GM19324 (cell line): ENCODE results near the gene ESPN.
"Not testable (repeated sequence)": the region's sequence is repeated elsewhere in the genome, so short reads cannot be mapped to it uniquely, and the experiment has no call there.

Experiments
- ATAC-seq: cut with Tn5 transposase; IDR thresholded peaks from one replicate; pipeline ENCODE4 v1.9.1; 2021; ENCODE audit warnings: mild to moderate bottlenecking, moderate library complexity; ENCODE audit not compliant: unreplicated experiment, low FRiP score

Gene ESPN

GRCh38 chr1:6445929-6446328 lies 21.4 kb downstream of the ESPN start:
- not testable (repeated sequence) for ATAC-seq

- ATAC-seq, result no peak
Observed at GRCh38 chr1:6446665-6447015, 22.1 kb downstream of the ESPN start.

DNA sequence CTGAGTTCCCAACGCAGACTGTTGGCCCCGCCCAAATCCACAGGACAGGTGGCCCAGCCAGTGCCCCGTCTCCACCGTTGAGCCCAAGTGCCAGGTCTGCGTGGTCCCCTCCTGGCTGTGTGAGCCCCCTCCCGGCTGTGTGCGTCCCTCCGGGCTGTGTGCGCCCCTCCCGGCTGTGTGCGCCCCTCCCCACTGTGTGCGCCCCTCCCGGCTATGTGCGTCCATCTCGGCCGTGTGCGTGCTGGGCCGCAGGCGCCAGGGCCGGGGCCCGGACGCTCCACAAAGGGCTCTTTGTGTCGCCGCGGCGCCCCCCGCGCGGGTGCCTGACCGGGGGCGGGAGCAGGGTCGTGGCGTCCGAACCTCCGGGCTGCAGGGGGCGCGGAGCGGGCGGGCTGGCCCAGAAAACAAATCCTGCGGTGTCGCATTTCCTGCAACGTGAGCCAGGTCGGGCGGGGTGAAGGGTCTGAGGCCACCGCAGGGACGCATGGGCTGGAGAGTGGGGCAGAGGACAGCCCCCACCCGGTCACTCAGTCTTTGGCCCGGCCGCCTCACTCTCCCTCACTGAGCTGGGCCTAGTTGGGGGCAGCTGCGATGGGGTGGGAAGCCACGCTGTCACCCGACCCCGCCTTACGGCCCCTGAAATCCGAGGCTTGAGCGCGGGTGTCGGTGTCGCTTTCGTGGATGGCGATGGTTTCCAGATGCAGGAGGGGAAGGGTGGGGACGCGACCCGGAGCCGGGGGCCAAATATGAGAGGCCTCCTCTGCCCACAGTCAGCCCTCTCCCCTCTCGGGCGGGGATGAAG lies 22.6 kb downstream of the ESPN start:
- no peak for ATAC-seq

DNA sequence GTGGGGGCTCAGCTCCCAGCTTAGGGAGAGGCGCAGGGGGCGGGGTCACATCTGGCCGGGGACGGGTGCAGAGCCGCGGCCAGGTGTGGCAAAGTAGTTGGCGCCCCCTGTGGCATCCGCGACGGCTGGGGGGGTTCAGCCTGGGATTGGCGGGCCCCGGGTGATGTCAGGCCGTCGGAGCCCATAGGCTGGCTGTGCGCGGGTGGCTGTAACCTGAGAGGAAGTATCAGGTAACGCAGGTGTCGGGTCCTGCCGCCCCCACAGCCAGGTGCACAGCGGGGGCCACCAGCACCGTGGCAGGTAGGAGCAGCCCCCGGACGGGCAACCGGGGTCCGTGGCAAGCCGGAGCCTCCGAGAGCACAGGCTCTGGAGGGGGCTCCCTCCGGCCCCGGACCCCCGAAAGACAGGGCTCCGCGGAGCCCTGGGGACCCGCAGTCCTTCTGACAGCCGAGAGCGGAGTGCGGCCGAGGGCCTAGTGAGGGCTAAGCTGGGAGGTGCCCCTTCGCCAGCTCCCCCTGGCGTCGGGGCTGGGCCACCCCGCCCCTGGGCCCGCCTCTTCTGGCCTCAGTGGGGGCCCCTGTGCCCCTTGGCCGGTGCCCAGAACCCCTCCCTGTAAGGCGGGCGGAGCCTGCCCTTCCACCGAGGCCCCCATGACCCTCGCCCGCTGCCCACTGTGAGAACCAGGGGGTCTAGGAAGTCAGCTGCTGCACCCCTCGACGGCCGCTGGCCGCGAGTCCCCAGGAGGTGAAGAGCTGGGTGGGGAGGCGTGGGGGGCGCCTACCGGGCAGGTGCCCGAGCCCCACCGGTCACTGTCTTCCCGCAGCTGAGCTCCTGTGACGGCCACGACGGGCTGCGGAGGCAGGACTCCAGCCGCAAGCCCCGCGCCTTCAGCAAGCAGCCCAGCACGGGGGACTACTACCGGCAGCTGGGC lies 23.5 kb downstream of the ESPN start:
- no peak for ATAC-seq

DNA sequence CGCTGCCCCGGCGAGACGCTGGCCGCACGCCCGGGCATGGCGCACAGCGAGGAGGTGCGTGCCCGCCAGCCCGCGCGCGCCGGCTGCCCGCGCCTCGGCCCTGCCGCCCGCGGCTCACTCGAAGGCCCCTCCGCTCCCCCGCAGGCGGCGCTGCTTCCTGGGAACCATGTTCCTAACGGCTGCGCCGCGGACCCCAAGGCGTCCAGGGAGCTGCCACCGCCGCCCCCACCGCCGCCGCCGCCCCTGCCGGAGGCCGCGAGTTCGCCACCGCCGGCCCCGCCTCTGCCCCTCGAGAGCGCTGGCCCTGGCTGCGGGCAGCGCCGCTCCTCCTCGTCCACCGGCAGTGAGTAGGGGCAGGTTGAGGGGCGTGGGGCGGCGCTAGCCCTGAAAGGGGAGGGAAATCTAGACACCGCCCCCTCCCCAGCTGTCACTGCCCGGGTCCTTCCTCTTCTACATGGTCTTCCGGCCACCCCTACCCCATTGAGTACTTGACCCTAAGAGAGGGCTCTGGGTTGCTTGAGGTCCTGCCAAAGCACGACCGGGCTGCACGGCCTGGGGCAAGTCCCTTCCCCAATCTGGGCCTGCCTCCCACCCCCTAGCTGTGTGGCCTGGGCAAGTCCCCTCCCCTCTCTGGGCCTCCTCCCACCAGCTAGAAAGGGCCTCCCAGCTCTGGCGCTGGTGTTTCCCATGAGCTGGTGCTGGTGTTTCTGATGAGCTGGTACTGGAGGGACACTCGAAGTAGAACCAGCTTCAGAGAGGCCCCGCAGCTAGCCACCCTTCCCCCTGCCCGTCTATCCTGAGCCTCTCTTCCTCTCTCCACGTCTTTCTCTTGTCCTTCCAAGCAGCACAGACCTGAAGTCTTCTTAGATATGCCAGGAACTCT lies 24.4 kb downstream of the ESPN start:
- ATAC-seq, result no peak

GRCh38 chr1:6450005-6450450 lies 25.5 kb downstream of the ESPN start:
- no peak for ATAC-seq

DNA sequence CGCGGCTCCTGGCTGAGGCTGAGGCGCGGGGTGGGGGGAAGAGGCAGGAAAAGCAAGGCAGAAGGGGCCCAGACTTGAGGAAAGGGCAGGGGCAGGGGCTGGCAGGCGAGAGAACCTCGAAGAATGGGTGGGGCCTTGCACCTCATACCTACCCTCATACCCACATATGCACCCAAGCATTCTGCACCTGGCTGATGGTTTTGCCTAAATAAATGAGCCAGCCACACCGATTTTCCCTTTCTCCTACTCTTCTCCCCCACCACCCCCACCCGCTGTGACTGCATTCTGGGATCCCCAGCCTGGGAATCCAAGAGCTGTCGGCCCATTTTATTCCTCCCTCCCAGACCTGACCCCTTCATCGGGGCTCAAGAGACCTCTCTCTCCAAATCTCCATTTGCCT lies 25.9 kb downstream of the ESPN start:
- not testable (repeated sequence) for ATAC-seq

GRCh38 chr1:6450943-6451373 lies 26.4 kb downstream of the ESPN start:
- ATAC-seq, result no peak

- ATAC-seq, result not testable (repeated sequence)
Observed at GRCh38 chr1:6453895-6454855, 29.6 kb downstream of the ESPN start.

DNA sequence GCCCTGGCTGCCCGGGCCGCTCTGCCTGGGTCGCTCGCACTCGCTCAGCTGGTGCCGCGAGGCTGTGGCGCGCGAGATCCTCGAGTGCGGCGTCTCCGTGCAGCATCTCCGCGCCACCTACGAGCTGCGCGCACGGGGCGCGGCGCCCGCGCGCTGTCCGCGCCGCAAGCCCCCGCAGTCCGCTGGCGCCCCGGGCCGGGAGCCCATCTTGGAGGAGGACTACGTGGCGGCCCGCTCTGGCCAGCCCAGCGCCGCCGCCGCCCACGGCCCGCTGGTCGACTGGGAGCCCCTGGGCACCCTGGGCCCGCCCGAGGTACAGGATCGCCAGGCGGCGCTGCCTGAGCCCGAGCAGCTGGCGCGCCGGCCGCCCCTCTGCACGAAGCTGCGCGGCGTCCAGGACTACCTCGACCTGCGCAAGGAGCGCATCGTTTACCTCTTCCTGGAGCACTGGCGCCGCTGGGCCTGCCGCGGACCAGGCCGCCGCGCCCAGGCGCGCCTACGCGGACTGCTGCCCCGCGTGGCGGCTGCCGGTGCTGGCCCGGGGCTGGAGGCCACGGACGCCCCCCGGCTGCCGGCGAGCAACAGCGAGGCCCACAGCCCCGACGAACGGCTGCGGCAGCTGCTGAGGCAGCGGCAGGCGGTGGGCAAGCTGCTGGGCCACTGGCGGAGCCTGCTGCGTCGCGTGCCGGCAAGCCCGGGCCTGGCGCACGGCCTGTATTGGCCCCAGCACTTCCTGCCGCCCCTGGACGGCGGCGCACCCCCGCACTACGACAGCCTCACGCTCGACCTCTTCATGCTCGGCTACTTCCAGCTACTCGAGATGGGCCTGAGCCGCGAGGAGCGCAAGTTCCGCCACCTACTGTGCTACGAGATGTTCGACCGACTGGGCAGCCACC lies 30.5 kb downstream of the ESPN start:
- no peak for ATAC-seq

- ATAC-seq, result not testable (repeated sequence)
Observed at GRCh38 chr1:6455752-6456520, 31.4 kb downstream of the ESPN start.

DNA sequence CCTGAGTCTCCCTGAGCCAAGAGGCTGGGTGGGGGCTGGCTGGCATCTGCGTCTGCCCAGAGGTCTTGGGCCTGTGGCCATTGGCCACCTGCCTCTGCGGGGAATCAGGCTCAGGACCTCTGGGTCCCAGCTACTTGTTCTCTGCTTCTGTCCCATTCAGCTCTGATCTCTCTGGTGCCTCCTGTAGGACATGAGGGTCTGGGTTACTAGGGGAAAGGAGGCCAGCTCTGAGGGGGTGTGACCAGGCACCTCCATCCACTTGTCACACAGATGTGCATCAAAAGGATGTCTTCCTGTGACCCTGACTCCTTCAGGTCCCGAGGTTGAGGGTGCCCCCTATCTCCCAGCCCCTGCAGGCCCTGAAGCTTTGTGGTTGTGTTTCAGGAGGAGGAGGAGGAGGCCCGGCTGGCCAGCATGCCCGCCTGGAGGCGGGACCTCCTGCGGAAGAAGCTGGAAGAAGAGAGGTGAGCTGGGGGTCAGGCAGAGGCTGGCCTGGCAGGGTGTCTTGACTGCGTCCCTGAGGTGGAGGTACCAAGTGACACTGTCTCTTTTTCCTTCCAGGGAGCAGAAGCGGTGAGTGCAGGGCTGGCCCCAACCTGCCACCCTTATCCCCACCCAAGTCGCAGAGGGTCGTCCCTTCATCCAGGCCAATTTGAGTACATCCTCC lies 32.4 kb downstream of the ESPN start:
- no peak for ATAC-seq

DNA sequence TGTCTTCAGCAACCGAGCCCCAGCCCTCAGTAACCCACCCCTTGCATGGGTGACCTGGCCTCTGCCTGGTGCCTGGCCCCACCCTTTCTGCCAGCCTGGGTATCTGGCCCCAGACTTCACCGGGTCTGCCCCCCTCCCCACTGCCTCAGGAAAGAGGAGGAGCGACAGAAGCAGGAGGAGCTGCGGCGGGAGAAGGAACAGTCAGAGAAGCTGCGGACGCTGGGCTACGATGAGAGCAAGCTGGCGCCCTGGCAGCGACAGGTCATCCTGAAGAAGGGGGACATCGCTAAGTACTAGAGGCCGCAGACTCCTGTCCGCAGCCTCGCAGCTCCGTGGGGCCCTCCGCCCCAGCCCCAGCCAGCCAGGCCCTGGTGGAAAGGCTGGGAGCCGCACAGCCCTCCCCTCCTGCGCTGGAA lies 35.3 kb downstream of the ESPN start:
- ATAC-seq, result no peak

DNA sequence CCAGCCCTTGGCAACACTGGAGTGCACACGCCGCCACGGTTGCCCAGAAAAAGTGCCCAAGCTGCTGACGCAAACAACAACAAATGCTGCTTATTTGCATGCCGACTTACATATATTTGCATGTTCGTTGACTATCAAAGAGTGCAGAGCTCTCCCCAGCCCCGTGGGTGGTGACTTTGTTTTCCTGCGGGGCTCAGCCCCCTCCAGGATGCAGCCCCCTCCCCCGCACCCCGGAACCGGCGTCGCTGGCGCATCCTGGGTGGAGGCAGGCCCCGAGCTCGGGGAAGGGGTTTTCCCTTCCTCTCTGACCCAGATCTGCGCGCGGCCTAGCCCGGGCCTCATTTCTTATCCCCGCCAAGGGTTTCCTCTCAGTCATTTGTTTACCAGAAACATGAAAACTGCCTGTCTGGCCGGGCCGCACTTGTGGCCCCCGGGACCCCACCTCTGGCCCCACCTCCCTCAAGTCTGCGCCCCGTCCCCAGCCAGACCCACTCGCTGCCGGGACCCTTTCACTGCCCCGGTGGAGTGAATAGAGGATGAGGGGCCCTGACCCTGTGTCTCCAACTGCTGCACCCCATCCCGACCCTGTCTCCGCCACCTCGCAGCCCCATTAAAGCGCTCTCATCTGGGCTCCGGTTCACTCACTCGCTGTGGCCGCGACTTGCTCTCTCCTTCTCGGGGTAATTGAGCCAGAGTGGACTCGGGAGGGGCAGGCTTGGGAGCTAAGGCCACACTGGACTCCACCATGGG lies 35.9 kb downstream of the ESPN start:
- ATAC-seq, result no peak

- no peak for ATAC-seq
Observed at GRCh38 chr1:6461051-6461530, 36.5 kb downstream of the ESPN start.
